ENCODE results near the gene MTRFR.

Gene MTRFR

DNA sequence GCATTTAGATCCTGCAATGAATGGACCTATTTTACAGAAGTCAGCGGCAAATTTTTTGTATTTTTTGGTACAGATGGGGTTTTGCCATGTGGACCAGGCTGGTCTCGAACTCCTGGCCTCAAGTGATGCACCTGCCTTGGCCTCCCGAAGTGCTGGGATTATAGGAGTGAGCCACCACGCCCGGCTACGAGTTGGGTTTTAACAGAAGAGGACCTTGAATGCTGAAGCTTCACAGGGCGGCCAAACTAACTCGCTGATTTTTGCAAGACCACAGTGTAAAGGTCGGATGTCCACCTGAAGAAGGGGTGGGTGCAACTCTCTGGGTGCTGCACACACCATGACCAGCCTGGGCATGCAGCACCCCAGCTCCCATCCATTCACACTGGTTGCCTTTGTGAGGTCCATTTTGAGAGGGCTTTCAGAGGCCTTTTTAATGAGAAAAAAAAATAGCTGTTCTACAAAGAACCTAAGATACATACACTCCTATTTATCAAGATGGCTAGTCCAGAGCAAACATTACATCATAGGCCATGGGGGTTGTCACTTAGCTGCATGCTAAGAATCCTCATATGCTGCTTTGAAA, 60.0 kb downstream of the MTRFR start:
- no peak for DNase-seq
- H3K27me3 ChIP-seq (replicated peaks in 2 of 5; ENCODE audit: control insufficient read depth in 4 of 5, insufficient read depth in 5 of 5, low read length in 4 of 5): no peaks in the 10 kb centered on the region
- H3K9me3 ChIP-seq (ENCODE audit: control extremely low read depth in 1 of 5, control insufficient read depth in 4 of 5, insufficient read depth in 2 of 5, low read depth in 1 of 5, low read length in 4 of 5): no peaks in the 10 kb centered on the region
- ChIA-PET POLR2A (no interaction called here), CTCF (interaction anchor here (1.5 kb wide), 1 partner anchor 18 kb away, joined by 3 read pairs; no protein-coding TSS in a partner anchor)
- peaks cover 19 to 79% (median 61%) of the 10 kb centered on the region in 4 experiments for H3K36me3 ChIP-seq (ENCODE audit: control insufficient read depth in 4 of 4, insufficient read depth in 4 of 4, low read length in 3 of 4)
- H3K4me1 ChIP-seq (ENCODE audit: control extremely low read depth in 1 of 4, control insufficient read depth in 4 of 4, insufficient read depth in 4 of 4, low read length in 3 of 4): no peaks in the 10 kb centered on the region
- H3K4me3 ChIP-seq (ENCODE audit: control insufficient read depth in 1 of 7, extremely low read depth in 1 of 7, insufficient read depth in 4 of 7, low read depth in 2 of 7, low read length in 6 of 7): no peak overlapping the region
- no peak overlapping the region for H3K27ac ChIP-seq (ENCODE audit: insufficient read depth in 1 of 2, low read depth in 1 of 2, low read length in 2 of 2, poor library complexity in 1 of 2, severe bottlenecking in 2 of 2)
- over 99% methylated on average over 9 of the region's 9 CpGs for WGBS (ENCODE audit: insufficient coverage)

- no peak for DNase-seq
- 100% methylated on average over 2 of the region's 3 CpGs for WGBS (ENCODE audit: insufficient coverage)
- H3K27ac ChIP-seq (ENCODE audit: insufficient read depth in 1 of 2, low read depth in 1 of 2, low read length in 2 of 2, poor library complexity in 1 of 2, severe bottlenecking in 2 of 2): no peak overlapping the region
- POLR2A ChIA-PET: interaction anchor here (0.7 to 1.3 kb wide), 2 partner anchors 15 to 30 kb away, joined by 3 to 5 read pairs; no protein-coding TSS in a partner anchor
- peaks cover 43 to 87% (median 64%) of the 10 kb centered on the region in 4 experiments for H3K36me3 ChIP-seq (ENCODE audit: control insufficient read depth in 4 of 4, insufficient read depth in 4 of 4, low read length in 3 of 4)
- CTCF ChIA-PET: interaction anchor here (1.2 kb wide), 1 partner anchor 31 kb away, joined by 3 read pairs; no protein-coding TSS in a partner anchor
- H3K27me3 ChIP-seq (replicated peaks in 2 of 5; ENCODE audit: control insufficient read depth in 4 of 5, insufficient read depth in 5 of 5, low read length in 4 of 5): no peaks in the 10 kb centered on the region
- no peaks in the 10 kb centered on the region for H3K9me3 ChIP-seq (ENCODE audit: control extremely low read depth in 1 of 5, control insufficient read depth in 4 of 5, insufficient read depth in 2 of 5, low read depth in 1 of 5, low read length in 4 of 5)
- H3K4me1 ChIP-seq (ENCODE audit: control extremely low read depth in 1 of 4, control insufficient read depth in 4 of 4, insufficient read depth in 4 of 4, low read length in 3 of 4): no peaks in the 10 kb centered on the region
- no peak overlapping the region for H3K4me3 ChIP-seq (ENCODE audit: control insufficient read depth in 1 of 7, extremely low read depth in 1 of 7, insufficient read depth in 4 of 7, low read depth in 2 of 7, low read length in 6 of 7)
Measured at GRCh38 chr12:123305136-123305535, 71.9 kb downstream of the MTRFR start.

DNA sequence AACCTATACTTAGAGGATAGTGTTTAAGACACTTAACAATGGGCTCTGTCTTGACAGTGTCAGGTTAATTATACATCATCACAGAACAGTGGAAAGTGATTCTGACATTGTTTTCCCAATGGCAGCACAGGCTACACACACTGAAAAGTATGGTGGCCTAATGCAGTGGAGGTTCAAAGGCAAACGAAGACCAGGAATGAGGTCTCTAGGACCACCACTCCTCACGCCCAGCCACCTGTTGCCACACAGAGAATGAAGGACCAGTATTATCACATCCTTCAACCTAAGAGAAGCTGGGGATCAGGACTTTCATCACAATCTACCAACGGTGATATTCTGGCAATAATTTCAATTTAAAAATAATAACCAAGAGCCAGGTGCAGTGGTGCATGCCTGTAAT, 73.0 kb downstream of the MTRFR start:
- Histone ChIP-seq H3K27me3 (replicated peaks in 2 of 5; ENCODE audit: control insufficient read depth in 4 of 5, insufficient read depth in 5 of 5, low read length in 4 of 5) (no peaks in the 10 kb centered on the region), H3K36me3 (ENCODE audit: control insufficient read depth in 4 of 4, insufficient read depth in 4 of 4, low read length in 3 of 4) (peaks cover 43 to 88% (median 66%) of the 10 kb centered on the region in 4 experiments), H3K9me3 (ENCODE audit: control extremely low read depth in 1 of 5, control insufficient read depth in 4 of 5, insufficient read depth in 2 of 5, low read depth in 1 of 5, low read length in 4 of 5) (no peaks in the 10 kb centered on the region), H3K4me3 (ENCODE audit: control insufficient read depth in 1 of 7, extremely low read depth in 1 of 7, insufficient read depth in 4 of 7, low read depth in 2 of 7, low read length in 6 of 7) (no peak overlapping the region), H3K4me1 (ENCODE audit: control extremely low read depth in 1 of 4, control insufficient read depth in 4 of 4, insufficient read depth in 4 of 4, low read length in 3 of 4) (no peaks in the 10 kb centered on the region), H3K27ac (ENCODE audit: insufficient read depth in 1 of 2, low read depth in 1 of 2, low read length in 2 of 2, poor library complexity in 1 of 2, severe bottlenecking in 2 of 2) (no peak overlapping the region)
- DNase-seq: no peak
- CTCF ChIA-PET: no interaction called here
- WGBS (ENCODE audit: insufficient coverage): 100% methylated on average over 2 of the region's 3 CpGs
- POLR2A ChIA-PET: interaction anchor here (1.3 kb wide), 1 partner anchor 14 kb away, joined by 3 read pairs; no protein-coding TSS in a partner anchor

All from common myeloid progenitor, CD34-positive (primary cell).